Endothelial cell of umbilical vein (primary cell): ENCODE measurements around the gene DIAPH2. TPM values are rescaled to one million over a fixed set of nuclear protein-coding genes. Genes with fewer than 3 reads are reported as not detected.

Source experiments
- BruUV-seq: library from RNA; stranded (reverse); fragments of 400-500 nt; replicated peaks from 2 replicates; lab custom pipeline; 2021; lab: Mats Ljungman, UMichigan
- CTCF ChIA-PET: fragments of 300-600, 350-600 bp; sonication (Branson Sonifier 250); formaldehyde crosslinking; loops from one replicate; lab custom pipeline; 2021; ENCODE audit warnings: antibody characterized with exemption, inconsistent platforms; lab: Charles Lee
- POLR2A ChIA-PET: fragments of 300-600, 350-600 bp; sonication (Branson Sonifier 250); formaldehyde crosslinking; loops from one replicate; lab custom pipeline; 2021; ENCODE audit warnings: antibody characterized with exemption, inconsistent platforms; lab: Charles Lee
- DNase-seq: peaks from one replicate; pipeline ENCODE4 v3.0.0-alpha.2; 2011; ENCODE audit warnings: low read depth, low spot score
- FAIRE-seq: peaks from 2 replicates; lab custom pipeline; 2011; peaks lifted over from hg19 to GRCh38; lab: Jason Lieb, UNC
- H2AFZ ChIP-seq: 2 replicates; pipeline ENCODE4 v1.6.0; 2012; ENCODE audit warnings: low read depth, low read length, control low read depth, inconsistent platforms
- H3K27ac ChIP-seq: 2 replicates; pipeline ENCODE4 v1.5.1; 2011; ENCODE audit warnings: low read depth, mild to moderate bottlenecking, control low read depth, low read length, moderate library complexity; ENCODE audit not compliant: insufficient read depth
- H3K27me3 ChIP-seq, 2 experiments: 2 replicates each; pipeline versions ENCODE4 v1.6.0 to v1.6.1; 2011; ENCODE audit warnings: low read length in 2 of 2, mixed read lengths in 1 of 2; ENCODE audit not compliant: control insufficient read depth in 2 of 2, insufficient read depth in 2 of 2
- H3K36me3 ChIP-seq, 2 experiments: 2 replicates in 1 of 2; 3 replicates in 1 of 2; pipeline ENCODE4 v1.5.1; 2011; ENCODE audit warnings: low read length in 2 of 2, mild to moderate bottlenecking in 1 of 2, moderate library complexity in 1 of 2; ENCODE audit not compliant: control insufficient read depth in 2 of 2, insufficient read depth in 2 of 2; ENCODE audit errors: extremely low read depth in 1 of 2
- H3K4me1 ChIP-seq: 3 replicates; pipeline ENCODE4 v1.5.1; 2011; ENCODE audit warnings: mild to moderate bottlenecking, low read length; ENCODE audit not compliant: control insufficient read depth, insufficient read depth; ENCODE audit errors: extremely low read depth
- H3K4me2 ChIP-seq: 2 replicates; pipeline ENCODE4 v1.6.1; 2011; ENCODE audit warnings: low read length, control low read depth, mixed read lengths; ENCODE audit not compliant: insufficient read depth
- H3K4me3 ChIP-seq, 3 experiments: fragments of 200-600 bp in 1 of 3; sonication (generic), shearing (Covaris generic) in 1 of 3; replicated peaks in 1 of 3; 2 replicates each; pipeline ENCODE4 v1.5.1; 2011 to 2016; ENCODE audit warnings: control low read depth in 3 of 3, low read length in 3 of 3, mild to moderate bottlenecking in 2 of 3, inconsistent platforms in 1 of 3, low read depth in 1 of 3, moderate library complexity in 1 of 3; ENCODE audit not compliant: insufficient read depth in 1 of 3
- H3K79me2 ChIP-seq: 2 replicates; pipeline ENCODE4 v1.6.0; 2012; ENCODE audit warnings: low read length, inconsistent platforms; ENCODE audit not compliant: control insufficient read depth, insufficient read depth
- H3K9ac ChIP-seq: replicated peaks from 2 replicates; pipeline ENCODE3; 2011; ENCODE audit warnings: low read length, control low read depth; ENCODE audit not compliant: insufficient read depth; ENCODE audit errors: extremely low read depth
- H3K9me1 ChIP-seq: replicated peaks from 3 replicates; pipeline ENCODE4 v1.6.0; 2011; ENCODE audit warnings: mild to moderate bottlenecking, low read length; ENCODE audit not compliant: control insufficient read depth, insufficient read depth; ENCODE audit errors: extremely low read depth
- H3K9me3 ChIP-seq: replicated peaks from 2 replicates; pipeline ENCODE4 v1.5.1; 2012; ENCODE audit warnings: low read length, inconsistent platforms; ENCODE audit not compliant: control insufficient read depth, insufficient read depth
- H4K20me1 ChIP-seq: replicated peaks from 2 replicates; pipeline ENCODE3; 2011; ENCODE audit warnings: mild to moderate bottlenecking, low read length; ENCODE audit not compliant: control insufficient read depth, insufficient read depth; ENCODE audit errors: extremely low read depth
- EZH2 ChIP-seq: IDR thresholded peaks from 2 replicates; pipeline ENCODE4 v1.6.1; 2012; ENCODE audit warnings: borderline replicate concordance, low read depth, mild to moderate bottlenecking, moderate library complexity, low read length, inconsistent platforms; ENCODE audit not compliant: severe bottlenecking
- FOS ChIP-seq: IDR thresholded peaks from 2 replicates; pipeline ENCODE4 v1.6.1; 2011; ENCODE audit warnings: mild to moderate bottlenecking, low read length, moderate library complexity, borderline replicate concordance; ENCODE audit not compliant: insufficient read depth
- GATA2 ChIP-seq: IDR thresholded peaks from 2 replicates; pipeline ENCODE4 v1.7.0; 2011; ENCODE audit warnings: low read depth, mild to moderate bottlenecking, moderate library complexity, mixed read lengths, low read length; ENCODE audit not compliant: insufficient read length, insufficient read depth
- JUN ChIP-seq: IDR thresholded peaks from 2 replicates; pipeline ENCODE4 v1.6.1; 2011; ENCODE audit warnings: borderline replicate concordance, low read depth; ENCODE audit not compliant: insufficient read length, insufficient read depth
- MYC ChIP-seq: IDR thresholded peaks from one replicate; pipeline ENCODE4 v1.6.1; 2011; ENCODE audit warnings: mild to moderate bottlenecking, low read depth, low read length
- POLR2A ChIP-seq: IDR thresholded peaks from 2 replicates; pipeline ENCODE4 v1.6.1; 2012; ENCODE audit warnings: low read depth, mild to moderate bottlenecking, control low read depth, low read length
- POLR2AphosphoS5 ChIP-seq: IDR thresholded peaks from 2 replicates; pipeline ENCODE4 v1.6.1; 2012; ENCODE audit warnings: low read depth, mild to moderate bottlenecking, control low read depth, low read length, moderate library complexity; ENCODE audit not compliant: insufficient read depth
- dilution Hi-C: fragments of 300-500 bp; cut with MboI; formaldehyde crosslinking; loops from one replicate; pipeline ENCODE4 v1.15.0; 2019; ENCODE audit warnings: low sequenced_read_pairs; ENCODE audit not compliant: extremely low pct_ligation_motif_present
- intact Hi-C: fragments of 100-400 bp; cut with micrococcal nuclease; formaldehyde crosslinking; loops from one replicate; pipeline ENCODE4 v1.10.0; 2022
- polyA plus RNA-seq, 4 experiments: library from polyadenylated mRNA; depleted of rRNA in 3 of 4; stranded (reverse) in 3 of 4; unstranded in 1 of 4; fragments of >200 nt; gene quantifications; 2 replicates each; pipeline versions ENCODE4 v1.2.1 to v1.2.3, GENCODE V29; 2011 to 2012; ENCODE audit warnings: missing spikeins in 1 of 4
- total RNA-seq: library from RNA; stranded (reverse); gene quantifications from 2 replicates; pipeline ENCODE4 v1.2.3, GENCODE V29; 2021
- TF ChIP-seq, protein P1 (sequence below), 2 donors: IDR thresholded peaks; 1 replicate in 1 of 2; 2 replicates in 1 of 2; pipeline ENCODE4 v1.5.1; 2011; ENCODE audit warnings: low read length in 2 of 2, mild to moderate bottlenecking in 2 of 2, moderate library complexity in 2 of 2, control low read depth in 1 of 2, inconsistent platforms in 1 of 2, low read depth in 1 of 2; ENCODE audit not compliant: insufficient read depth in 1 of 2; ENCODE audit errors: extremely low read depth in 1 of 2
- TF ChIP-seq, protein P2 (sequence below): IDR thresholded peaks from 2 replicates; pipeline ENCODE4 v1.6.1; 2011; ENCODE audit not compliant: insufficient read depth, insufficient read length

Gene DIAPH2
- total and polyA plus RNA-seq, 2 donors (not counting 3 experiments of a cell fraction or from before 2014, with no cell fraction given), result 3.0 to 30.0 TPM

DNA sequence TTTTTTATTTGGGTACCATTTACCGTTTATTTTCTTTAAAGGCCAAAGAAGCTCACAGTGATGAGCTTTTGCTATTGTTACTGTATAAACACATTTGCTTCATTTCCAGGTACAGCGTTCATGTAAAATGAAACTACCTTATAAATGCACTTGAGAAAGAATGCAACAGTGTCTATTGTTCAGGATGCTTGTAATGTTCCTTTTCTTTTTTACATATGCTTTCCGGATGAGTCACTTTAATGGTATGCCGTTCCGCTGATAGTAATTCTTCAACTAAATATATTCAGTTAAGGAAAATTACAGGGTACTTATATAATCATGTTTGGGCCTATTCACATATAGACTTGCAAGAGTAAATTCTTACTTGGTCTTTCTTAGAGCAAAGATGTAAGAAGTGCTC, 554.0 kb downstream of the DIAPH2 start:
- intact Hi-C loops, result loop anchor here (10.0 kb wide), 1 partner anchor 286 kb away; no protein-coding TSS in a partner anchor
- Histone ChIP-seq H3K4me2 (peak overlapping the region; percentile 84), H3K4me3 (peak overlapping the region in 1 of 3 experiments; percentile 56), H3K9me3 (no peaks in the 10 kb centered on the region), H3K9me1 (no peaks in the 10 kb centered on the region), H3K9ac (peak overlapping the region; percentile 75), H3K27me3 (no peaks in the 10 kb centered on the region), H2AFZ (no peak overlapping the region), H4K20me1 (no peaks in the 10 kb centered on the region), H3K36me3 (no peaks in the 10 kb centered on the region), H3K4me1 (peaks cover 14% of the 10 kb centered on the region), H3K27ac (peak overlapping the region; percentile 65), H3K79me2 (no peaks in the 10 kb centered on the region)
- BruUV-seq, result no TSS peak
- POLR2A ChIA-PET, result interaction anchor here (0.7 kb wide), 2 partner anchors 240 to 507 kb away, joined by 3 to 7 read pairs; no protein-coding TSS in a partner anchor
- DNase-seq (peak; percentile 82), FAIRE-seq (peak; percentile 62)
- CTCF ChIA-PET, result interaction anchor here (0.9 kb wide), 1 partner anchor 22 kb away, joined by 3 read pairs; no protein-coding TSS in a partner anchor
- TF ChIP-seq EZH2, result no peak
- TF ChIP-seq, protein P1, sequence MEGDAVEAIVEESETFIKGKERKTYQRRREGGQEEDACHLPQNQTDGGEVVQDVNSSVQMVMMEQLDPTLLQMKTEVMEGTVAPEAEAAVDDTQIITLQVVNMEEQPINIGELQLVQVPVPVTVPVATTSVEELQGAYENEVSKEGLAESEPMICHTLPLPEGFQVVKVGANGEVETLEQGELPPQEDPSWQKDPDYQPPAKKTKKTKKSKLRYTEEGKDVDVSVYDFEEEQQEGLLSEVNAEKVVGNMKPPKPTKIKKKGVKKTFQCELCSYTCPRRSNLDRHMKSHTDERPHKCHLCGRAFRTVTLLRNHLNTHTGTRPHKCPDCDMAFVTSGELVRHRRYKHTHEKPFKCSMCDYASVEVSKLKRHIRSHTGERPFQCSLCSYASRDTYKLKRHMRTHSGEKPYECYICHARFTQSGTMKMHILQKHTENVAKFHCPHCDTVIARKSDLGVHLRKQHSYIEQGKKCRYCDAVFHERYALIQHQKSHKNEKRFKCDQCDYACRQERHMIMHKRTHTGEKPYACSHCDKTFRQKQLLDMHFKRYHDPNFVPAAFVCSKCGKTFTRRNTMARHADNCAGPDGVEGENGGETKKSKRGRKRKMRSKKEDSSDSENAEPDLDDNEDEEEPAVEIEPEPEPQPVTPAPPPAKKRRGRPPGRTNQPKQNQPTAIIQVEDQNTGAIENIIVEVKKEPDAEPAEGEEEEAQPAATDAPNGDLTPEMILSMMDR (IDR thresholded peaks at IDR 0.05; ENCODE audit: extremely low read depth in 1 of 2, insufficient read depth in 1 of 2, low read depth in 1 of 2, low read length in 2 of 2), result no peak
- no peak for TF ChIP-seq POLR2AphosphoS5
- TF ChIP-seq FOS, result peak; percentile 55
- TF ChIP-seq, protein P2, sequence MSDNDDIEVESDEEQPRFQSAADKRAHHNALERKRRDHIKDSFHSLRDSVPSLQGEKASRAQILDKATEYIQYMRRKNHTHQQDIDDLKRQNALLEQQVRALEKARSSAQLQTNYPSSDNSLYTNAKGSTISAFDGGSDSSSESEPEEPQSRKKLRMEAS, result no peak
- peak; percentile 70 for TF ChIP-seq JUN
- TF ChIP-seq POLR2A, result no peak
- no peak for TF ChIP-seq MYC
- TF ChIP-seq GATA2, result no peak
- dilution Hi-C loops, result no loop called here
